AG20443 (cell line): ENCODE data around the gene NRF1.
"Not testable (repeated sequence)": the region's sequence is repeated elsewhere in the genome, so short reads cannot be mapped to it uniquely, and the experiment has no call there.

ENCODE experiments used
- DNase-seq: peaks from one replicate; pipeline ENCODE4 v3.0.0; 2012; ENCODE audit warnings: low spot score, mixed read lengths

Gene NRF1

GRCh38 chr7:129649128-129649690 lies 37.7 kb downstream of the NRF1 start:
- no peak for DNase-seq

GRCh38 chr7:129650056-129650758 lies 38.7 kb downstream of the NRF1 start:
- no peak for DNase-seq

DNA sequence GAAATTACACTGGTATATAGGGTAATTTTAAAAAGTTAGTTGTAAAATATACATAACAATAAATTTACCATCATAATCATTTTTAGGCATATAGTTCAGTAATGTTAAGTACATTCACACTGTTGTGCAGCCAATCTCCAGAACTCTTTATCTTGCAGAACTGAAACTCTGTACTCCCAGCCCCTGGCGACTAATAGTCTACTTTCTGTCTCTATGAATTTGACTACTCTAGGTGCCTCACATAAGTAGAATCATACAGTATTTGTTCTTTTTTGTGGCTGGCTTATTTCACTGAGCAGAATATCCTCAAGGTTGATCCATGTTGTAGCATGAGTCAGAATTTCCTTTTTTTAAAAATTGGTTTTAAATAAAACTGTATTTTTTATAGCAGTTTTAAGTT lies 41.4 kb downstream of the NRF1 start:
- DNase-seq: no peak

GRCh38 chr7:129655811-129656210 lies 44.3 kb downstream of the NRF1 start:
- DNase-seq: no peak

GRCh38 chr7:129657363-129657762 lies 45.8 kb downstream of the NRF1 start:
- no peak for DNase-seq

- not testable (repeated sequence) for DNase-seq
Observed at GRCh38 chr7:129659907-129660306, 48.4 kb downstream of the NRF1 start.

- no peak for DNase-seq
Observed at GRCh38 chr7:129661645-129662182, 50.2 kb downstream of the NRF1 start.

GRCh38 chr7:129663240-129663639 lies 51.7 kb downstream of the NRF1 start:
- DNase-seq: not testable (repeated sequence)

DNA sequence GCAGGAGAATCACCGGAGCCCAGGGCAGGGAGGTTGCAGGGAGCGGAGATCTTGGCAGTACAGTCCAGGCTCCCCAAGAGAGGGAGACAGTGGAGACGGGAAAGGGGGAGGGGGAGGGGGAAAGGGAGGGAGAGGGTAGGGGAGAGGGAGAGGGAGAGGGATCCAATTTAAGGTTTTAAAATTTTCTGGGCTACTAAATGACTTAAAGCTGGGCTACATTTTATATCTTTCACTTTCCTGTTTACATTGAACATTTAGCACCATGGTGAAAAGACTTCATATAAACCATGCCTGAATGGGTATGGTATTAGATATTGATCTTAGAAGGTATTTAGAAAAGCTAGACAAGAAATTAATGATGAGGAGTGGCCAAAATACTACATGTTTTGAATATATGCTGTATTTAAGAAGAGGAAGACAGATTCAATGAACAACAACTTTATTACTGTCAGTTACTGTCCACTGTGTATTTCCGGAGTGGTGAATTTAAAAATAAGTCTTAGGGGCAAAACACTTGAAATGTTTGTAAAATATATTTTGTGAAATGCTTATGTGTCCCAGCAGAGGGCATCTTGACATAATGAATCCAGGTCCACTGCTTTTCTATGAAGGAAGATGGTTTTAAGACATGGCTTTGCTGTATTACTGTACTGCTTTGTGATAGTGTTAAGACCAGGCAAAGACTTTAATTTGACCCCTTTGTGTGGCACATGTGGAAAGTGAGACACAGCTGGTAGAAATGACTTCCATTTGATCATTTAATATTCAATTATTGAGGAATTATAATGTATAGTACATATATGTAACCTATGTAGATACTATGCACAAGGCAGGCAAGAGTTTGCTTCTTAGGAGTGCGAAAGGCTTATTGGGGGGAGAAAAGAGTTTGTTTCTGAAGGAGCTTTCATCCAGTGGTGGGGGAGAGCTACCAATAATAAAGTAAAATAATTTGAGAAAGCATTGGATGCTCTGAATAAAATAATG lies 52.8 kb downstream of the NRF1 start:
- DNase-seq: peak; percentile 65

DNA sequence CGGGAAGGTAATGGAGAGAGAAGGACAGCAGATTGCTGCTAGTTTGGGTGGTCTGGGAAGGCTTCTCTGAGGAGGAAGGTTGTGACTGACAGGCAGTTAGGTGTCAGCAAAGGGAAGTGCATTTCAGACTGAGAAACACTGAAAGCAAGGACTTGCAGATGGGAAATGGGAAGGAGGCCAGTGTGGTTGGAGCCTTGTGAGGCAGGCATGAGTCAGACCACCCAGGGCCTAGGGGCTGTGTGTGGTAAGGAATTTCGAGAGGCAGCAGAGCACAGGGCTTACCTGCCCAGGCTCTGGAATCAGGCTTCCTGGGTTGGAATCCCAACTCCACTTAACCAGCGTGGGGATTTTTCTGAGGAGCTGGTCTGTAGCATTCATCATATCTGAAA lies 53.5 kb downstream of the NRF1 start:
- DNase-seq: peak; percentile 83

DNA sequence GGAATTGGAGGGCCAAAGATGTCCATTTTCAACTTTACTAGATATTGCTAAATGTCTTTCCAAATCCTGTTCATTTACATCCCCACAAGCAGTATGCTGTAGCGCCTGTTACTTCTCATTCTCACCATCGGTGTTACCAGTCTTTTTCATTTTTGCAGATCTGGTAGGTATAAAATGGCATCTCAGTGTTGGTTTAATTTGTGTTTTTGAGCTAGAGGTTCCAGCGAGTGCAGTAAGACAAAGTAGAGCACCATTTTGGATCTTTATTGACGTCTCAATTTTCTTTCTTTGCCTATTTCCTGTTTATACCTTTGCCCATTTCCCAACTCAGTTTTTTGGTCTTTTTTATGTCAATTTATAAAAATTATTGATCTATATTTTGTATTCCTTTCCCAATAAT lies 55.6 kb downstream of the NRF1 start:
- no peak for DNase-seq

- no peak for DNase-seq
Observed at GRCh38 chr7:129667551-129667950, 56.0 kb downstream of the NRF1 start.

- DNase-seq: no peak
Observed at GRCh38 chr7:129669901-129670300, 58.4 kb downstream of the NRF1 start.

DNA sequence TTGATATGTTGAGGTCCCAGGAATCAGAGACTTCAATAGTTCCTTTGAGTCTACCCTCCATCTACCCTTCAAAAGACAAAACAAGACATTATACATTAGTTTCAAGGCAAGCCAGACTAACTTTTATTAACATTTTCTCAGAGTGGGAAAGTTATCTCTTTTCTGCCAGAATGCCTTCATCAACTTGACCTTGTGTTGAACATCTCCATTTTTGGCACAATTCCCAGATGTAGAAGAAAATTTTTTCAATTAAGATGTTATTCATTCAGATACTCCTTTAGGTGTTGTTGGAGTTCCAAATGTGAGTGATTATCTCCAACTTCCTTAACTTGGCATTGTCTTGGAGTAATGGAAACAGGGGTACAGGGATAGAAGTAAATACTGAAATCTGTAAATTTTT lies 59.1 kb downstream of the NRF1 start:
- DNase-seq: no peak

GRCh38 chr7:129671266-129671665 lies 59.7 kb downstream of the NRF1 start:
- no peak for DNase-seq

DNA sequence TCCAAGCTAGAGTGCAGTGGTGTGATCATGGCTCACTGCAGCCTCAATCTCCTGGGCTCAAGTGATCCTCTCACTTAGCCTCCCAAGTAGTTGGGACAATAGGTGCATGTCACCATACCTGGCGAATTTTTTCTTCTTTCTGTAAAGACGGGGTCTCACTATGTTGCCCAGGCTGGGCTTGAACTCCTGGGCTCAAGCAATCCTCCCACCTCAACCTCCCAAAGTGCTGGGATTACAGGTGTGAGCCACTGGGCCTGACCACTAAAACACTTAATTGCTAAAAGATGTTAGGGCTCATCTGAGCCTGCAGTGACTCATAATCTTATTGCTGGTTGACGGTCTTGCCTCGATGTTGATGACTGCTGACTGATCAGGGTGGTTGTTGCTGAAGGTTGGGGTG lies 63.0 kb downstream of the NRF1 start:
- DNase-seq: not testable (repeated sequence)

GRCh38 chr7:129675521-129675920 lies 64.0 kb downstream of the NRF1 start:
- no peak for DNase-seq

DNA sequence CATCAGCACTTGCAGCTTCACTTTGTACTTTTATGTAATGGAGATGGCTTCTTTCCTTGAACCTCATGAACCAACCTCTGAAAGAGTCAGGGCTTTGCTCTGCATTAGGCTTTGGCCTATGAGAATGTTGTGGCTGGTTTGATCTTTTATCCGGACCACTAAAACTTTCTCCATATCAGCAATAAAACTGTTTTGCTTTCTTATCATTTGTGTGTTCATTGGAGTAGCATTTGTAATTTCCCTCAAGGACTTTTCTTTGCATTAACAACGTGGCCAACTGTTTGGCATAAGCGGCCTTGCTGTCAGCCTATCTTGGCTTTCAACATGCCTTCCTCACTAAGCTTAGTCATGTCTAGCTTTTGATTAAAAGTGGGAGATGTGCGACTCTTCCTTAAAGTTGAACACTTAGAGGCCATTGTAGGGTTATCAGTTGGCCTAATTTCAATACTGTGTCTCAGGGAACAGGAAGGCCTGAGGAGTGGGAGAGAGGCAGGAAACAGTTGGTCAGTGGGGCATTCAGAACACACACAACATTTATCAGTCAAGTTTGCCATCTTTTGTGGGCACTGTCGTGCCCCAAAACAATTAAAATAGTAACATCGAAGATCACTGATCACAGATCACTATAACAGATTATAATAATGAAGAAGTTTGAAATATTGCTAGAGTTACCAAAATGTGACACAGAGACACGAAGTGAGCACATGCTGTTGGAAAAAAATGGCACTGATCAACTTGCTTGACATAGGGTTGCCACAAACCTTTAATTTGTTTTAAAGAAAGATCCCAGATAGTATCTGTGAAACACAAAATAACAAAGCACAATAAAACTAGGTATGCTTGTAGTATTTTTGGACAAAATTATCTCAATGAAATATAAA lies 64.7 kb downstream of the NRF1 start:
- no peak for DNase-seq

GRCh38 chr7:129677796-129678195 lies 66.3 kb downstream of the NRF1 start:
- no peak for DNase-seq

GRCh38 chr7:129678606-129679005 lies 67.1 kb downstream of the NRF1 start:
- DNase-seq: no peak

DNA sequence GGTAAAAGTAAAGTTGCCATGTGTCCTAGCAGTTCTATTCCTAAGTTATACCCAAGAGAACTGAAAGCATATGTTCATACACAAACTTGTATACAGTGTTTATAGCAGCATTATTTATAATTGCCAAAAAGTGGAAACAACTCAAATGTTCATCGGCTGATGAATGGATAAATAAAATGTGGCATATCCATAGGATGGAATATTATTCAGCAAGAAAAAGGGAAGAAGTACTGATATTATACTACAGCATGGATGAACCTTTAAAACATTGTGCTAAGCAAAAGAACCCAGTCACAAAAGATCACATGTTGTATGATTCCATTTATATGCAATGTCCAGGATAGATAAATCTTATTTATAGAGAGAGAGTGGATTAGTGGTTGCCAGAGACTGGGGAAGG lies 68.9 kb downstream of the NRF1 start:
- DNase-seq: no peak

DNA sequence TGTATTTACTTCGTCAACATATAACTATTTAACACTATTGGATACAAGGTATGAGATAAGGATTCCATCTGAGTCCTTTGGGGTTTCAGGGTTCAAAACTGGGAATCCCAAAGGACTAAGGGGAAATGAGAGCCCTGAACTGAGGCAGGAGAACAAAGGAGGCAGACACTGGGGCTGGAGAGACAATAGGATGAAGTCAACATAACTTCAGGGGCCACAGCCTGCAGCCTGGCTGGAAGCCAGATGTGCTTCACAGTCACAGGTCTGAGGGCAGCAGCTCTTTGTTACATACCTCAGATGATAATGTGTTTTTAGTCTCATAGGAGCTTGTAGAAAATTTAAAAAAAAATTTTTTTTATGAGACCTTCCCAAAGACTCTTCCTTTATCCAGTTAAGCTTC lies 73.3 kb downstream of the NRF1 start:
- DNase-seq: no peak
